Measurements from ENCODE around the gene SULT4A1. TPM values are rescaled to one million over a fixed set of nuclear protein-coding genes. Genes with fewer than 3 reads are reported as not detected.

The SULT4A1 gene
- total and polyA plus RNA-seq, 2 donors (not counting 1 experiment from before 2014, with no cell fraction given): not detected

DNA sequence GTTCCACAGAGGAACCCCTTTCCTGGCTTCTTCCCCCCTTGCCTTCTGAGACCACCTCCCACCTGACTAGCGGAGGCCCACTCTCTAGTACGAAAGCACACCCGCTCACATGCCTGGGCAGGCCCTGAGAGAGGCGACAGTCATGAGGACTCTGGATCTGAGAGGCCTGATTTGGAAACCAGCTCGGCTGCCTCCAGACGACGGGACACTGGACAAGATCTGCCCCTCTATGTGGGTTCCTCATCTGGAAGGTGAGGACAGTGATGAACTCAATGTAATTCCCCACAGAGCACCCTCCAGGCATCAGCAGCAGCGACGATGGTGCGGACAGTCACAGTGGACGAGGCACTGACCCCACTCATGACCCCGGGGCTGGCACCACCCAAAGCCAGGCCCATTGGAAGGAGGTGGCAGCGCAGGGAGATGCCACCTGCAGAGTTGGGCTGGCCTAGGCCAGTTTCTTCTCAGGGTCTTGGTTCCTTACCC is 7.5 kb downstream of the SULT4A1 start:
- H3K27me3 Mint-ChIP-seq: peaks cover 46% of the 10 kb centered on the region
- Histone ChIP-seq H3K4me1 (ENCODE audit: control insufficient read depth in 2 of 2, insufficient read depth in 2 of 2, low read length in 2 of 2) (no peaks in the 10 kb centered on the region), H3K27ac (ENCODE audit: low read length in 2 of 2) (no peak overlapping the region), H4K20me1 (ENCODE audit: control insufficient read depth, insufficient read depth, low read length, poor library complexity, severe bottlenecking) (no peaks in the 10 kb centered on the region), H3K9me3 (ENCODE audit: control extremely low read depth in 1 of 3, control insufficient read depth in 2 of 3, insufficient read depth in 1 of 3, low read length in 2 of 3) (peaks cover 0 to 25% (median 0%) of the 10 kb centered on the region in 3 donors), H3K4me2 (replicated peaks; ENCODE audit: low read depth, low read length, poor library complexity, severe bottlenecking) (no peak overlapping the region), H3K36me3 (replicated peaks in 1 of 2; ENCODE audit: control extremely low read depth in 1 of 2, control insufficient read depth in 1 of 2, extremely low read depth in 1 of 2, insufficient read depth in 2 of 2, low read length in 1 of 2) (no peaks in the 10 kb centered on the region), H2AFZ (ENCODE audit: insufficient read depth, low read depth, low read length, poor library complexity, severe bottlenecking) (no peak overlapping the region), H3K9ac (ENCODE audit: low read length) (no peak overlapping the region), H3K27me3 (replicated peaks in 1 of 4; ENCODE audit: control extremely low read depth in 1 of 4, control insufficient read depth in 3 of 4, insufficient read depth in 4 of 4, low read length in 3 of 4) (peaks cover 0 to 14% (median 1%) of the 10 kb centered on the region in 4 experiments), H3K79me2 (ENCODE audit: control insufficient read depth, insufficient read depth, low read length) (no peaks in the 10 kb centered on the region), H3K4me3 (ENCODE audit: control extremely low read depth in 1 of 5, extremely low read depth in 1 of 5, insufficient read depth in 1 of 5, low read depth in 2 of 5, low read length in 4 of 5) (no peak overlapping the region)
- H3K27ac Mint-ChIP-seq: no peak overlapping the region
- ChIA-PET CTCF (no interaction called here), POLR2A (no interaction called here)
- H3K4me3 Mint-ChIP-seq: no peak overlapping the region
- peaks cover 3% of the 10 kb centered on the region for H3K9me3 Mint-ChIP-seq (ENCODE audit: insufficient read depth)
- TF ChIP-seq EZH2 (IDR thresholded peaks at IDR 0.05; ENCODE audit: borderline replicate concordance, insufficient read depth, low read depth, low read length, poor library complexity, severe bottlenecking) (no peak), CTCF (IDR thresholded peaks at IDR 0.05) (no peak)
- intact Hi-C loops (cut with micrococcal nuclease): no loop called here
- no peak for DNase-seq
- H3K4me1 Mint-ChIP-seq: no peaks in the 10 kb centered on the region
- ATAC-seq (ENCODE audit: low read depth): no peak
- 91% methylated on average over 13 of the region's 13 CpGs for WGBS (ENCODE audit: insufficient coverage)

DNA sequence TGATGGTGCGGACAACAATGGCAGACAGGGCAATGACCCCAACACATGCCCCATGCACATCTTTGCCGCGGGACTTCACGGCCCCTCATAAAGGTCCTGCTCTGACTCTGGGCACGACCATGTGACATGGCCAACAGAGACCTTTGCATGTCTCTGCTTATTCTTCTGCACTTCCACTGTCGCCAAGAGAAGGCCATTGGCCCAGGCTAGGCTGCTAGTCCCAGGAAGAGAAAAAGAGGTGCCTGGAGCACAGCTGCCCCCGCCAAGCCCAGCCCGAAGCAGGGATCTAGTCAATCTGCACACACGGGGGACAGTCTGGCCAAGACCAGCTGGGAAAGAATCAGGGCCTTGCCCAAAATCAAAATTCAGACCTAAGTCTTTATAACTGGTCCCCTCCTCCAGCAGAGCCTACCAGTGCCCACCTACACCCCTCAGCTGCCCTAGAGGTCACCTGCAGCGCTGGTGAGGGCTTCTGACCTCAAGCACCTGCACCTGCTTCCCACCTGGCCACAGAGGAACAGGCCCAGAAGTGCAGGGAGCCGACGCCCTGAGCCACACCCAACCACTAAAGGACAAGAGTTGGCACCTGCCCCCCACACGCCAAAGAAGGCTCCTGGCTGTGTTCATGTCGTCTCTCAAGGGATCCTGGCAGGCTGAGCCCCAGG is 8.1 kb downstream of the SULT4A1 start:
- peaks cover 3% of the 10 kb centered on the region for H3K9me3 Mint-ChIP-seq (ENCODE audit: insufficient read depth)
- no peak overlapping the region for H3K4me3 Mint-ChIP-seq
- TF ChIP-seq EZH2 (IDR thresholded peaks at IDR 0.05; ENCODE audit: borderline replicate concordance, insufficient read depth, low read depth, low read length, poor library complexity, severe bottlenecking) (no peak), CTCF (IDR thresholded peaks at IDR 0.05) (no peak)
- POLR2A ChIA-PET: no interaction called here
- H3K4me1 Mint-ChIP-seq: no peaks in the 10 kb centered on the region
- Histone ChIP-seq H2AFZ (ENCODE audit: insufficient read depth, low read depth, low read length, poor library complexity, severe bottlenecking) (no peak overlapping the region), H3K9me3 (ENCODE audit: control extremely low read depth in 1 of 3, control insufficient read depth in 2 of 3, insufficient read depth in 1 of 3, low read length in 2 of 3) (peaks cover 0 to 25% (median 0%) of the 10 kb centered on the region in 3 donors), H3K36me3 (replicated peaks in 1 of 2; ENCODE audit: control extremely low read depth in 1 of 2, control insufficient read depth in 1 of 2, extremely low read depth in 1 of 2, insufficient read depth in 2 of 2, low read length in 1 of 2) (no peaks in the 10 kb centered on the region), H3K4me2 (replicated peaks; ENCODE audit: low read depth, low read length, poor library complexity, severe bottlenecking) (no peak overlapping the region), H3K9ac (ENCODE audit: low read length) (no peak overlapping the region), H3K4me1 (ENCODE audit: control insufficient read depth in 2 of 2, insufficient read depth in 2 of 2, low read length in 2 of 2) (no peaks in the 10 kb centered on the region), H3K4me3 (ENCODE audit: control extremely low read depth in 1 of 5, extremely low read depth in 1 of 5, insufficient read depth in 1 of 5, low read depth in 2 of 5, low read length in 4 of 5) (no peak overlapping the region), H3K27ac (ENCODE audit: low read length in 2 of 2) (no peak overlapping the region), H4K20me1 (ENCODE audit: control insufficient read depth, insufficient read depth, low read length, poor library complexity, severe bottlenecking) (no peaks in the 10 kb centered on the region), H3K27me3 (replicated peaks in 1 of 4; ENCODE audit: control extremely low read depth in 1 of 4, control insufficient read depth in 3 of 4, insufficient read depth in 4 of 4, low read length in 3 of 4) (peaks cover 0 to 14% (median 1%) of the 10 kb centered on the region in 4 experiments), H3K79me2 (ENCODE audit: control insufficient read depth, insufficient read depth, low read length) (no peaks in the 10 kb centered on the region)
- ATAC-seq (ENCODE audit: low read depth): no peak
- H3K27ac Mint-ChIP-seq: no peak overlapping the region
- 80% methylated on average over 13 of the region's 14 CpGs for WGBS (ENCODE audit: insufficient coverage)
- CTCF ChIA-PET: no interaction called here
- DNase-seq: no peak
- peaks cover 45% of the 10 kb centered on the region for H3K27me3 Mint-ChIP-seq
- intact Hi-C loops (cut with micrococcal nuclease): no loop called here

Data from B cell (primary cell).